Activated naive CD8-positive, alpha-beta T cell (primary cell): ENCODE data around the gene DBP.

Experiments used
- H3K27ac Mint-ChIP-seq: one replicate; pipeline ENCODE4 v1.8.0; 2021; ENCODE audit warnings: mixed read lengths
- H3K27me3 Mint-ChIP-seq: one replicate; pipeline ENCODE4 v1.8.0; 2021; ENCODE audit warnings: mixed read lengths
- H3K36me3 Mint-ChIP-seq: one replicate; pipeline ENCODE4 v1.8.0; 2021; ENCODE audit warnings: mixed read lengths
- H3K4me1 Mint-ChIP-seq: one replicate; pipeline ENCODE4 v1.8.0; 2021; ENCODE audit warnings: low read depth, mixed read lengths
- H3K4me3 Mint-ChIP-seq: one replicate; pipeline ENCODE4 v1.8.0; 2021; ENCODE audit warnings: mild to moderate bottlenecking, mixed read lengths
- H3K9me3 Mint-ChIP-seq: one replicate; pipeline ENCODE4 v1.8.0; 2021; ENCODE audit warnings: low read depth, mixed read lengths

DBP gene

DNA sequence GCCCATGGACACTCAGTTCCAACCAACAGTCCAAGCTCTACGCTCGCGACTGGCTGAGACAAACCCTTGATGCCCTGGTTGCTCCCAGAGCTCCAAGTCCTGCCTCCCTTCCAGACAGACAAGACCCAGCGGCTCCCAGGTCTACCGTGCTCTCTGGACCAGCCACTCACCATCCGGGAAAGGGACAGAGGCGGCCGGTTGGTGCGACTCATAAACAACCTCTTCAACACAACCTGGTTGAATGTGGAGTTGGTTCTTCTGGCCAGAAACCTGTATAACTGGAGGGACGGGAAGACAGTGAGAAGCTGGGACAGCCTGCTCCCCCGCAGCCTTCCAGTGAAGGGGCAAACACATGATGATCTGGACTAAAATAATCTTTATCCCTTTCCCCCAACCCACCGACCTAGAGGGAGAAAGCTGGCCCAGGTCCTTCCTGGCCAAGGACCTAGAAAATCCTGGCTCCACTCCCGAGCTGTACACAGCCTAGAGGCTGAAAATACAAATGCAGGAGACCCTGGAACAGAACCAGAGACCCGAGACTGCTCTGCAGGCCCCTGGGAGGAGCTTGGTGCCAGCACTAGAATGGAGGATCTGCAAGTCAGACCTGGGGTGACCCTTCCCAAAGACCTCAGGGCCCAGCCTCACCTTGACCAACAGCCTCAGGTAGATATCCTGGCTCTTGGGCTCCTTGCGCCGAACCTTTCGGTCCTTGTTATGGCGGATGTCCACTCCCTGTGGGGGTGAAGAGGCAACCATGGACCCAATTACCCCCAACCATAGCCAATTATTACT, 19.8 kb downstream of the DBP start:
- Mint-ChIP-seq H3K27me3 (no peaks in the 10 kb centered on the region), H3K27ac (peak overlapping the region; percentile 100), H3K4me1 (peaks cover 31% of the 10 kb centered on the region), H3K4me3 (peak overlapping the region; percentile 98), H3K9me3 (no peaks in the 10 kb centered on the region), H3K36me3 (peaks cover 13% of the 10 kb centered on the region)

DNA sequence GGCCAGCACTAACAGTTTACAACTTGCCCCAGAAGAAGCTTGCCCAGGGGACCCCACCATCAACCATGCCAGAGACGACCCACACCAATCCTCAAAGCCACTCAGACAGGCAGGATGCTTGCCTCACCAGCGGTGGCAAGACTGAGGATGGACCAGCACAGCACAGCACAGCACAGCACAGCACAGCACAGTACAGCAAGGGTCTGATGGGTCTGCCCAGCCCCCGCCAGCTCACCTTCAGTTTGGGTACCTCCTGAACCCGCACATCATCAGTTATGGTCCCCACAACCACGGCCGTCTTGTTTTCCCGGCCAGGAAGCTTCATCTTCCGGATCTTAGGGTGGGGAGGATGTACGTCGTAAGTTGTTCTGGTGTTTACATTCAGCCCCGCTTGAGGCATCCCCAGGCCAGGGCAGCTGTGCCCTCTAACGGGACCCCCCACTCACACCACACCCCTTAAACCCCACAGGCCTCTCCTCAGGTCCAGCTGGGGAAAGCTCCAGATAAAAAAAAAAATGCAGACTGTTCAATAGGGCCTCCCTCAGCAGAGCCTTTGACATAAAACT, 20.6 kb downstream of the DBP start:
- H3K27ac Mint-ChIP-seq = peak overlapping the region; percentile 77
- no peaks in the 10 kb centered on the region for H3K27me3 Mint-ChIP-seq
- peaks cover 27% of the 10 kb centered on the region for H3K4me1 Mint-ChIP-seq
- no peaks in the 10 kb centered on the region for H3K9me3 Mint-ChIP-seq
- H3K36me3 Mint-ChIP-seq = peaks cover 12% of the 10 kb centered on the region
- peak overlapping the region; percentile 98 for H3K4me3 Mint-ChIP-seq

DNA sequence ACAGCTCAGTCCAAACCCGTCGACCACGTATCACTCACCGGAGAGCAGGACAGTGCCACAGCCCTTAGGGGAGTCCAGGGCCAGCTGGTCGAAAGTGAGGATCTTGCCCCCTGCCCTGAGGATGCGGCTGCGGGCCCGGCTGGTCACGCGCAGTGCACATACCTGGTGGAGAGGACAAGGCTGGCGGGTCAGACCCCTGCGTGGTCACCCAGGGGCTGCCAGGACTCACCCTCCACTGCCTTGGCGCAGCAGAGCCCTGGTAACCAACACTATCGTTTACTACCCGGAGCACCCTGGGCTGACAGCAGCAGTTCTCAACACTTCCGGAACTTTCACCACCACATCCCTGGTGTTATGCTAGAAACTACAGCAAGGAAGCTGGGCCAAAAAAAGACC, 21.1 kb downstream of the DBP start:
- peaks cover 11% of the 10 kb centered on the region for H3K36me3 Mint-ChIP-seq
- H3K27ac Mint-ChIP-seq = peak overlapping the region; percentile 77

DNA sequence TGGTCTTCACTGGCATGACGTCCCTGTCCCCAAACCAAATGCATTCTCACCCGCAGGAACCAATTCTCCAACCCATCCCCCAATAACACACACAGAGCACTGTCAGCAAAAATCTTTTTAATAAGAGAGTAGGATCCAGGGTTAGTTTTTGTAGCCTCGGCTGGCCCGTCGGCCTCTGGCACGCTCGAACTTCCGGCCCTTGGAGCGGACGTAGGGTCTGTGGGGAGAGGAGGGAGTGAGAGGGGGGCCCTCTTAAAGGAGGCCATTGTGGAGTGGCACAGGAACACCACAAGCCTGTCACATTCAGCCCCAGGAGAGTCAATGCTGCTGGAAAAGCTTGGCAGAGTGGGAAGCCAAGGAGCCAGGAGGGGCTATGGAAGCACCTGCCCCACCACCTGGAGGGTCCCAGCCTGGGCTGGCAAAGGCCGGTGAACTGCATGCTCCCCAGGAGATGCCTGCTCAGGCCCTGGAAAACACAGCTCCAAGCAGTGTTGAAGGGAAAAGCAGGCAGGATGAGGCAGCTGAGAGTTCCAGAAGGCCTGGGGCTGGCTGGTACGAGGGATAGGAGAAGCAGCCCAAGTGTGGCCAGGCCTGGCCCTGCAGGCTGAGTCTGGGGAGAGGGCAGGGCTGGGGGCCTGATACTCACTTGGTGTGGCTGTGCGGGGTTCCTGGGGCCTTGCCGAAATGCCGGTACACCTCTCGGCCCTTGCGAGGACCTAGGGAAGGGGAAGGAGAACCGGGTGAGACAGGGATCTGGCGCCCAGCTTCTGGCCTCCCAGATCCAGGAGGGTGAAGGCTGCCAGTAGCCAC, 21.7 kb downstream of the DBP start:
- Mint-ChIP-seq H3K4me1 (peaks cover 24% of the 10 kb centered on the region), H3K27ac (peak overlapping the region; percentile 66), H3K9me3 (no peaks in the 10 kb centered on the region), H3K36me3 (peaks cover 11% of the 10 kb centered on the region), H3K27me3 (no peaks in the 10 kb centered on the region), H3K4me3 (peak overlapping the region; percentile 59)

More for the DNA sequence above, 21.1 kb downstream of the DBP start:
- H3K9me3 Mint-ChIP-seq = no peaks in the 10 kb centered on the region
- H3K4me3 Mint-ChIP-seq = peak overlapping the region; percentile 98
- peaks cover 24% of the 10 kb centered on the region for H3K4me1 Mint-ChIP-seq
- no peaks in the 10 kb centered on the region for H3K27me3 Mint-ChIP-seq

DNA sequence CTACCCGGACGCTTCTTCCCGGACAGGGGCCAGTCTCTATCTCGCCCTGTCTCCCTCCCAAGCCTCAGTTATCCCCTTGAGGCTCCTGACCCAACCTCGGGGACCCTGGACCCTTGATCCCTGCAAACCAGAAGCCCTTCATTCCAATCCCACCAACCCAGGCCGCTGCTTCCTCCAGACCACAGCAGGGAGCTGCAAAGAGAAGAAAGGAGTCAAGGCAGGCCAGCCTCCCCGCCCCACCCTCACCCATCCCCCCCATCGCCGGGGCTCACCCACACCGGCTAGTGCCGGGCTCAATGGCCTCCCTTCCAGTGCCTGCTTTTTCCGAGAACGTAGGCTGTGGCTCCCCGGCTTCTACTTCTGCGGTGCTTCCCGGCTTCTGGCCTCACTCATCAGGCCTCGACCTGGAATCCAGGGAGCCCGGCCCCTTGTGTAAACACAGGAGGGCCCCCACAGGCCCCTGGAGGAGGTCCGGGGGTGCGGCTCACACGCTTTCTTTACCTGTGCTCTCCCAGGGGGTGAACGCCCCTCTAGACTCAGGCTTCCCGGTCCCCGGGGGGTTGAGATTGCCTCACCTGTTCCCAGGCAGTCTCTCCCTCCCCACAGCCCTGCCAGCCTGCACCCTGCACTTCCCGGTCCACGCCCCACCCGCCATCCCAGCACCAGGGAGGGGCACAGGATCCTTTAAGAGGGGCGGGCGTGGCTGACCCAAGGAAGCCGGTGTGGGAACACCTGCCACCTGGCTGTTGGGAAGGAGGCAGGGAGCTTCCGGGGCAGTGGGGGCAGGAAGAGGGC, 22.5 kb downstream of the DBP start, which contains the start of gene FAM83E:
FAM83E (minus strand) TSS at position 641 of the 795 bp plus-strand sequence. CDS start 1,704 bp downstream, outside the sequence.
- H3K4me3 Mint-ChIP-seq = peak within 1 kb of the TSS; percentile 59
- peaks cover 10% of the 10 kb centered on the region for H3K36me3 Mint-ChIP-seq
- no peaks in the 10 kb centered on the region for H3K9me3 Mint-ChIP-seq
- H3K27me3 Mint-ChIP-seq = no peaks in the 10 kb centered on the region
- peaks cover 17% of the 10 kb centered on the region for H3K4me1 Mint-ChIP-seq
- H3K27ac Mint-ChIP-seq = peak within 1 kb of the TSS; percentile 66

DNA sequence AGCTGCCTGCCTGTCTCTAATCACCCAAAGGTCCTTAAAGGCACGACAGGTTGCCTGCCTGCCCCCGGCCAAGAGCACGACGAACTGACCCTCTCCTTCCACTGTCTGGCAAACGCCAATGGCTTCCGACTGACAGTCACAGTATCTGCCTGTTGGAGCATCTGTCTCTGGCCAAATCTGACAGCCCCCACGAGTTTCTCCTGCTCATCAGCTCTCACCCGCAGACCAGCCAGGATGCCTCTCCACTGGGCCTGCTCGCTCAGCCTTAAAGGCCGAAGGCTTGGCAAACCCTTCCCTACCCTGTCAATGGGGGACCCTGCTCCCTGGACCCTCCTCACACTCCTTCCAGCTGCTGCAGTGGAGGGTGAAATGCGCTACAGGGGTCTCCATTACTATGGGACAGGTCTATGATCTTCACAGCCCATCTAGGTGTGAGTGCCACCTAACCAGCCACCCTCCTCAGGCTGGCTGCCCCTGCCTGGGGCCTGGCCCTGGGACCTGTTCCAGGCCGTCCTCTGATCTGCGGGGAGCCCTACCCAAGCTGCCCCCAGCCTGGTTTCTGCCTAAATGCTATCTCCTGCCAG, 23.2 kb downstream of the DBP start:
- peaks cover 14% of the 10 kb centered on the region for H3K4me1 Mint-ChIP-seq
- H3K36me3 Mint-ChIP-seq = peaks cover 9% of the 10 kb centered on the region
- no peaks in the 10 kb centered on the region for H3K9me3 Mint-ChIP-seq
- H3K4me3 Mint-ChIP-seq = peak overlapping the region; percentile 30
- H3K27ac Mint-ChIP-seq = peak overlapping the region; percentile 66
- H3K27me3 Mint-ChIP-seq = no peaks in the 10 kb centered on the region

DNA sequence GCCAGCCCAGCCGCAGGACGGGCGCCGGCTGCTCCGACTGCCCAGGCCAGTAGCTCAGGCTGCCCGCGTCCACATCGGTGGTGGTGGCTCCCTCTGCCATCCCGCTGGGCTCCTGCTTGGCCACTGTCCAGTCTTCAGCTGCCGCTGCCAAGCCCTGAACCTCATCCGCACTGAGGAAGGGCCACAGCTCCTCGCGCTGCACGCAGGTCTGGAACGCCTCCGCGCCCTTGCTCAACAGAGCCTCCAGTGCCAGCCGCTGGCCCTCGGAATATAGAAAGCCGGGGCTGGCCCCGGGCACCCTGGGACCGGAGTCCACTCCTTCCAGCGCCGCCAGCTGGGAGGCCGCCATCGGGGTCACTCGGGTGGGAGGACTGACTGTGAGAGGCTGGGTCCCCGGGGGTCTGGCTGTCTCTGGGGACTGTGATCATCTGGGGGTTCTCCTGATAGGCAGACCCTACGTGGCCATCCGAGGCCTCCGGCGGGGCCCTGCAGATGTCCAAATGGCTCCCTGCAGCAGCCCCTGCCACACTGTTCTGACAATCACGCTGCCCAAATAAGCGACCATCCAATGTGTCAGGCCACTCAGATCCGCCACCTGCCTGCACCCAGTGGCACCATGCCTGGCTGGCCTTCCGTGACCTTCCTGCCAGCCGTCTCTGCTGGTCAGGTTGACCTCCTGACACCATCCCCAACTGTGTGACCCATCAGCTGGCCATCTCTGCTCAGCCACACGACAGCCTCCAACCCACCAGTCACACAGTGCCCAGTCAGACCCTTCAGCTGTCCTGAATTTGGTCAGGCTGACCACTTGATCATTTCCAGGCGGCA, 23.9 kb downstream of the DBP start:
- Mint-ChIP-seq H3K4me1 (peaks cover 14% of the 10 kb centered on the region), H3K9me3 (no peaks in the 10 kb centered on the region), H3K27me3 (no peaks in the 10 kb centered on the region), H3K4me3 (no peak overlapping the region), H3K27ac (no peak overlapping the region), H3K36me3 (peaks cover 4% of the 10 kb centered on the region)

DNA sequence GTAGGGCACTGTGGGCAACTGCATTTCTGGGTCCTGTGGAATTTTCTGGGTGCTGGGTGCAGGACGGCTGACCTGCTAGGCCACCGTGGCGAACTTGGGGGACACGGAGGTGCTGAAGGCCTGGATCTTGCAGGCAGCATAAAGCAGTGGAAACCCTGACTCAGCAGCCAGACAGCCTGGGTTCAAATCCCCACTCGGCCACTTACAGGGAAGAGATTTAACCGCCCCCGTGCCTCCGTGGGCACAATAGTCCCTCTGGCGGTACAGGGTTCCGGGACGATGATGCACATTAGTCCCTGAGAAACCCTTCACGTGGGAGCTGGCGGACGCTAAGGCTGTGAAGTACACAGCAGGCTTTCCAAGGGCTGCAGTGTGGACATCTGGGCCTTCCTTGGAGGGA, 25.3 kb downstream of the DBP start:
- Mint-ChIP-seq H3K9me3 (no peaks in the 10 kb centered on the region), H3K4me1 (peaks cover 8% of the 10 kb centered on the region), H3K36me3 (no peaks in the 10 kb centered on the region), H3K27ac (peak overlapping the region; percentile 16), H3K4me3 (no peak overlapping the region), H3K27me3 (no peaks in the 10 kb centered on the region)

DNA sequence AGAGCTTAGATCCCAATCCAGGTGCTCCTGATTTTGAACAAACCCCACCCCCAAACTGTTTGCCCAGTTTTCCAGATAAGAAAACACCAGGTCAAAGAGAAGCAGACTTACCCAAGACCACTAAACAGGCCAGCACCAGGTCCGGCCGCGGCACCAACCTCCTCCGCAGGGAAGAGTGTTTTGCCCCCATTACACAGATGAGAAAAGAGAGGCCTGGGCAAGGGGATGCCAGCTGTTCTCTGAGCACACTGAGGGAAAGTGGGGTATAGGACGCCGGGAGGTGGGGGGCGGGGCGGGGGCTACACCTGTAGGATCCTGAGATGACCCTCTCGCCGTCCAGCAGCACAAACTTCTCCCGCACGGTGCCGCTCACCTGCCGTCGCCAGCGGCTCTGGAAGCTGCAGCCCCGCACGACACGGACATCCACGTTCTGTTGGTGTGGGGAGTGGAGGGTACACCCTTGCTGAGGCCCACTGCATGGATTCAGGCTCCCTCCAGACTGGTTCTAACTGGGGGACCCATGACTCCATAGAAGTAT, 27.5 kb downstream of the DBP start:
- no peak overlapping the region for H3K27ac Mint-ChIP-seq
- H3K9me3 Mint-ChIP-seq = no peaks in the 10 kb centered on the region
- peaks cover 2% of the 10 kb centered on the region for H3K4me1 Mint-ChIP-seq
- H3K36me3 Mint-ChIP-seq = no peaks in the 10 kb centered on the region
- H3K4me3 Mint-ChIP-seq = no peak overlapping the region
- no peaks in the 10 kb centered on the region for H3K27me3 Mint-ChIP-seq

DNA sequence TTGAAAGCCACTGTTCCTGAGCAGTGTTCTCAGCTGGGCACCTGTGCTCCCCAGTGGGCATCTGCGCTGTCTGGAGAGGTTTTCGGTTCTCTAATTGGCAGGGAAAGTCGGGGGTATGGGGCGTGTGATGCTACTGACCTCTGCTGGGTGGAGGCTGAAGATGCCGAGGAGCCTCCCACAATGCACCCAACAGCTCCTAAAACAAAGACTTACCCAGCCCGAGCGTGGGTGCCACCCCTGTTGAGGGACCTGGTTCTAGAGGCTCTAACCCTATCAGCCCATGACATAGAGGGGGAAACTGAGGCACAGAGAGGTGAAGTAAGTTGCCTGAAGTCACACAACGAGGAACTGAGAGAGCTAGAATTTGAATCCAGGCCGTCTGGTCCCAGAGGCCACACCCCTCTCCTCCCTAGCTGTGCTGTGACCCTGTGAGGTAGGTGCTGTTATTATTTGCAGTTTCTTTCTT, 28.3 kb downstream of the DBP start:
- no peaks in the 10 kb centered on the region for H3K9me3 Mint-ChIP-seq

DNA sequence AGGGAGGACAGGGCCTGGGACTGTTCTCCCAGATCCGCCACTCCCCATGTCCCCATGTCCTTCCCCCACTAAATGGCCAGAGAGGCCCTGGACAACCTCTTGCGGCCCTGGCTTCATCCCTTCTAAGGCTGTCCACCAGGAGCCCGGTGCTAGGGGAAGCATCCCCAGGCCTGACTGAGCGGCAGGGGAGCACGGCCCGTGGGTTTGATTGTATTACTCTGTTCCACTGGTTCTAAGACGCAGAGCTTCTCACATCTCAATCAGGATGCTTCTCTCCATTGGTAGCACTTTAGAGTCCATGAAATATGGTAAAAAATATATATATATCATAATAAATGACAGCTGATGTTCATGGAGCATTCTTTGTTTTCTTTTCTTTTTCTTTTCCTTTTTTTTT, 29.8 kb downstream of the DBP start:
- no peaks in the 10 kb centered on the region for H3K9me3 Mint-ChIP-seq
- no peaks in the 10 kb centered on the region for H3K36me3 Mint-ChIP-seq
- no peak overlapping the region for H3K4me3 Mint-ChIP-seq
- H3K27me3 Mint-ChIP-seq = no peaks in the 10 kb centered on the region
- H3K27ac Mint-ChIP-seq = no peak overlapping the region
- H3K4me1 Mint-ChIP-seq = peaks cover 2% of the 10 kb centered on the region

More for the DNA sequence above, 28.3 kb downstream of the DBP start:
- Mint-ChIP-seq H3K4me1 (peaks cover 2% of the 10 kb centered on the region), H3K27me3 (no peaks in the 10 kb centered on the region), H3K27ac (peak overlapping the region; percentile 16), H3K36me3 (no peaks in the 10 kb centered on the region), H3K4me3 (no peak overlapping the region)

DNA sequence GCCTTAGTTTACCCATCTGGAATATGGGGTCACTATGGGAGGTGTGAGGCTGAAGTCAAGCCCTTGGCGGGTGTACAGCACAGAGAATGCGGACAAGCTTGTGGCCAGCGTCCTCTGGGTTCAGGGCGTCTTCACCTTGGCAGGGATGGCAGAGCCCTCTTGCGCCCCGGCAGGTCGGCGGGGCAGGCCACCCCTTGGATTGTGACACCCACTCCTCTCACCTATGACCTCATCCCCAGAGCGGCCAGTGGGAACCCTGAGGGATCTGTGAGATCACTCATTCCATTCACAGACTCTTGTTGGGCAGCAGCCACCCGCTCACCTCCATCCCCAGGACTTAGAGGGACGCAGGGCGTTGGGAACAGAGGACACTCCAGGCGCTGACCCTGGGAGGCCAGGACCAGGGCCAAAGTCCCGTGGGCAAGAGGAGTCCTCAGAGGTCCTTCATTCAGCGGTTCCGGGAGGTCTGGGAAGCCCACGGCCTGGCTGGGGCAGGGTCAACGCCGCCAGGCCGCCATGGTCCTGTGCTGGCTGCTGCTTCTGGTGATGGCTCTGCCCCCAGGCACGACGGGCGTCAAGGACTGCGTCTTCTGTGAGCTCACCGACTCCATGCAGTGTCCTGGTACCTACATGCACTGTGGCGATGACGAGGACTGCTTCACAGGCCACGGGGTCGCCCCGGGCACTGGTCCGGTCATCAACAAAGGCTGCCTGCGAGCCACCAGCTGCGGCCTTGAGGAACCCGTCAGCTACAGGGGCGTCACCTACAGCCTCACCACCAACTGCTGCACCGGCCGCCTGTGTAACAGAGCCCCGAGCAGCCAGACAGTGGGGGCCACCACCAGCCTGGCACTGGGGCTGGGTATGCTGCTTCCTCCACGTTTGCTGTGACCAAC, 30.5 kb downstream of the DBP start, which contains the start of gene SPACA4:
SPACA4 (plus strand) TSS at position 280 of the 896 bp plus-strand sequence; CDS start at position 517, 237 bp downstream.
- Mint-ChIP-seq H3K4me3 (no peak within 1 kb of the TSS), H3K9me3 (no peaks in the 10 kb centered on the region), H3K27ac (no peak within 1 kb of the TSS), H3K4me1 (peaks cover 2% of the 10 kb centered on the region), H3K36me3 (no peaks in the 10 kb centered on the region), H3K27me3 (no peaks in the 10 kb centered on the region)
